Mononuclear cell (primary cell): ENCODE measurements around the gene GUCY1A1. TPM values are rescaled to one million over a fixed set of nuclear protein-coding genes. Genes with fewer than 3 reads are reported as not detected.

ENCODE experiments used
- H3K27me3 ChIP-seq: 2 replicates; pipeline ENCODE4 v1.6.0; 2011; ENCODE audit warnings: low read length, control low read depth; ENCODE audit not compliant: insufficient read depth
- H3K4me1 ChIP-seq: 2 replicates; pipeline ENCODE4 v1.5.1; 2011; ENCODE audit warnings: mild to moderate bottlenecking, low read length, control low read depth; ENCODE audit not compliant: insufficient read depth
- H3K4me3 ChIP-seq: 2 replicates; pipeline ENCODE4 v1.5.1; 2011; ENCODE audit warnings: mild to moderate bottlenecking, low read length, moderate library complexity
- H3K9me3 ChIP-seq: 2 replicates; pipeline ENCODE4 v1.5.1; 2011; ENCODE audit warnings: low read depth, mild to moderate bottlenecking, control low read depth, low read length
- total RNA-seq: library from RNA; depleted of rRNA; stranded (reverse); fragments of >200 nt; gene quantifications from one replicate; pipeline ENCODE4 v1.2.3, GENCODE V29; 2012

Gene GUCY1A1
- total RNA-seq, 1 donor, result 6.4 TPM

- Histone ChIP-seq H3K9me3 (no peaks in the 10 kb centered on the region), H3K27me3 (no peaks in the 10 kb centered on the region), H3K4me1 (no peaks in the 10 kb centered on the region), H3K4me3 (no peak overlapping the region)
Observed at GRCh38 chr4:155781249-155781831, 114.7 kb downstream of the GUCY1A1 start.

Other genes with a start within 250 kb of the GUCY1A1 start
- gene GUCY1B1, start 92.2 kb downstream of the GUCY1A1 start, total RNA-seq, result 12.5 TPM
- not detected for gene ASIC5, start 199.4 kb downstream of the GUCY1A1 start, total RNA-seq
- gene TDO2, start 236.8 kb downstream of the GUCY1A1 start, total RNA-seq, result not detected